Measurements from ENCODE around the gene ENGASE.

GRCh38 chr17:79053251-79053925 lies 21.2 kb upstream of the ENGASE start:
- no peak for TF ChIP-seq CTCF (IDR thresholded peaks at IDR 0.05)
- no peak for TF ChIP-seq EZH2phosphoT487 (IDR thresholded peaks at IDR 0.05)

Measured in neural progenitor cell (in vitro differentiated cells).